Glutamatergic neuron (in vitro differentiated cells): ENCODE data around the gene TYK2. TPM values are rescaled to one million over a fixed set of nuclear protein-coding genes. Genes with fewer than 3 reads are reported as not detected.

Experiments used
- DNase-seq: peaks from one replicate; pipeline ENCODE4 v3.0.0; 2022
- H3K27ac Mint-ChIP-seq: one replicate; pipeline ENCODE4 v1.8.0; 2020; ENCODE audit warnings: mild to moderate bottlenecking, mixed read lengths, inconsistent platforms; ENCODE audit not compliant: unreplicated experiment
- H3K27me3 Mint-ChIP-seq: one replicate; pipeline ENCODE4 v1.8.0; 2020; ENCODE audit warnings: mild to moderate bottlenecking, moderate library complexity, mixed read lengths, inconsistent platforms; ENCODE audit not compliant: unreplicated experiment
- H3K36me3 Mint-ChIP-seq: one replicate; pipeline ENCODE4 v1.8.0; 2020; ENCODE audit warnings: mild to moderate bottlenecking, mixed read lengths, inconsistent platforms; ENCODE audit not compliant: unreplicated experiment
- H3K4me1 Mint-ChIP-seq: one replicate; pipeline ENCODE4 v1.8.0; 2020; ENCODE audit warnings: mild to moderate bottlenecking, low read depth, mixed read lengths, inconsistent platforms; ENCODE audit not compliant: unreplicated experiment
- H3K4me3 Mint-ChIP-seq: one replicate; pipeline ENCODE4 v1.8.0; 2020; ENCODE audit warnings: mild to moderate bottlenecking, mixed read lengths, inconsistent platforms; ENCODE audit not compliant: unreplicated experiment
- H3K9me3 Mint-ChIP-seq: one replicate; pipeline ENCODE4 v1.8.0; 2020; ENCODE audit warnings: mild to moderate bottlenecking, moderate library complexity, mixed read lengths, inconsistent platforms; ENCODE audit not compliant: unreplicated experiment
- total RNA-seq: library from RNA; stranded (reverse); fragmentation: NEBNext Ultra II Directional; extraction: Animal tissue kit (Norgen Biotek cat#: 25700); gene quantifications from one replicate; pipeline ENCODE4 v1.2.1, GENCODE V29; 2021; ENCODE audit not compliant: unreplicated experiment
- TF ChIP-seq, protein P1 (sequence below): fragments of 200-600 bp; sonication (generic); IDR thresholded peaks from one replicate; pipeline ENCODE4 v1.5.0; 2021; ENCODE audit not compliant: partially characterized antibody, unreplicated experiment

The TYK2 gene
- total RNA-seq, 1 donor from 2014 or later = 90.4 TPM

DNA sequence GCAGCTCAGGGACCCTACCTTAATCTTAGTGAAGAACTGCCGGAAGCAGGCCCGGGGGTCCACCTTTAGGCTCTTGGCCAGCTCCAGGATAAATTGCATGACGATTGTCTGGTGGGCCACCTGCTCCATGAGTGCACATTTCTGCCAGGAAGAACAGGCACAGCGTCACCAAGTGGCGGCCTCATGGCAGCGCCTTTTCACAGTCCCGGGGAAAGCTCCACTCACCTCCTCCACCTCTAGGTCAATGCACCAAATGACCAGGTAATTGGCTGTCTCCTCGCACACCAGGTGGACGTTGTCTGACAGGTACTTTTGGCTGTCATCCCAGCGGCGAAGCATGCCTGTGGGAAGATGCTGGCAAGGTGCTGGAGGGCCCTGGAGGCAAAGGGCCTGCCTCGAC, 14.6 kb upstream of the TYK2 start:
- TF ChIP-seq, protein P1, sequence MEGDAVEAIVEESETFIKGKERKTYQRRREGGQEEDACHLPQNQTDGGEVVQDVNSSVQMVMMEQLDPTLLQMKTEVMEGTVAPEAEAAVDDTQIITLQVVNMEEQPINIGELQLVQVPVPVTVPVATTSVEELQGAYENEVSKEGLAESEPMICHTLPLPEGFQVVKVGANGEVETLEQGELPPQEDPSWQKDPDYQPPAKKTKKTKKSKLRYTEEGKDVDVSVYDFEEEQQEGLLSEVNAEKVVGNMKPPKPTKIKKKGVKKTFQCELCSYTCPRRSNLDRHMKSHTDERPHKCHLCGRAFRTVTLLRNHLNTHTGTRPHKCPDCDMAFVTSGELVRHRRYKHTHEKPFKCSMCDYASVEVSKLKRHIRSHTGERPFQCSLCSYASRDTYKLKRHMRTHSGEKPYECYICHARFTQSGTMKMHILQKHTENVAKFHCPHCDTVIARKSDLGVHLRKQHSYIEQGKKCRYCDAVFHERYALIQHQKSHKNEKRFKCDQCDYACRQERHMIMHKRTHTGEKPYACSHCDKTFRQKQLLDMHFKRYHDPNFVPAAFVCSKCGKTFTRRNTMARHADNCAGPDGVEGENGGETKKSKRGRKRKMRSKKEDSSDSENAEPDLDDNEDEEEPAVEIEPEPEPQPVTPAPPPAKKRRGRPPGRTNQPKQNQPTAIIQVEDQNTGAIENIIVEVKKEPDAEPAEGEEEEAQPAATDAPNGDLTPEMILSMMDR = no peak
- no peaks in the 10 kb centered on the region for H3K4me1 Mint-ChIP-seq
- no peaks in the 10 kb centered on the region for H3K9me3 Mint-ChIP-seq
- H3K4me3 Mint-ChIP-seq = no peak overlapping the region
- H3K36me3 Mint-ChIP-seq = no peaks in the 10 kb centered on the region
- DNase-seq = no peak
- no peak overlapping the region for H3K27ac Mint-ChIP-seq
- H3K27me3 Mint-ChIP-seq = peaks cover 5% of the 10 kb centered on the region

GRCh38 chr19:10393137-10393536, 12.8 kb upstream of the TYK2 start:
- no peak overlapping the region for H3K4me3 Mint-ChIP-seq
- no peak for DNase-seq
- no peaks in the 10 kb centered on the region for H3K4me1 Mint-ChIP-seq
- TF ChIP-seq, protein P1 = no peak
- H3K27me3 Mint-ChIP-seq = peaks cover 5% of the 10 kb centered on the region
- H3K36me3 Mint-ChIP-seq = no peaks in the 10 kb centered on the region
- no peak overlapping the region for H3K27ac Mint-ChIP-seq
- H3K9me3 Mint-ChIP-seq = no peaks in the 10 kb centered on the region

DNA sequence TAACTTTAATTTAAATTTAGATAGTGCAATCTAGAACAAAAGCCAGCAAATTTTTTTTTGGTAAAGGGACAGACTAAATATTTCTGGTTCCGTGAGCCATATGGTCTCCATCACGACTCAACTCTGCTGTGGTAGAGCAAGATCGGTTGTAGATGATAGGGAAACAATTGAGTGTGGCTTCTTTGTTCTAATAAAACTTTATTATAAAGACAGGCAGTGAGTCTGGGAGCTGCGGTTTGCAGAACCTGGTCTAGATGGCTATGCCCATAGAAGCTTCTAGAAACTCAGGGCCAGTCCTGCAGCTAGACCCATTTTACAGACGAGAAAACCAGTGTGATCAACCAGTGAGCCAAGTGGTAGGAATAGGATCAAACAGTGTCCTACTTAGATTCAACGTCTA, 11.7 kb upstream of the TYK2 start:
- Mint-ChIP-seq H3K27me3 (peaks cover 5% of the 10 kb centered on the region), H3K4me3 (no peak overlapping the region), H3K9me3 (peaks cover 1% of the 10 kb centered on the region), H3K27ac (no peak overlapping the region), H3K36me3 (no peaks in the 10 kb centered on the region), H3K4me1 (no peaks in the 10 kb centered on the region)
- DNase-seq = no peak
- TF ChIP-seq, protein P1 = no peak

GRCh38 chr19:10390652-10391286, 10.4 kb upstream of the TYK2 start:
- Mint-ChIP-seq H3K27ac (peak overlapping the region; percentile 48), H3K4me3 (no peak overlapping the region), H3K27me3 (peaks cover 3% of the 10 kb centered on the region), H3K36me3 (no peaks in the 10 kb centered on the region), H3K4me1 (no peaks in the 10 kb centered on the region), H3K9me3 (peaks cover 1% of the 10 kb centered on the region)
- DNase-seq = peak; percentile 67
- TF ChIP-seq, protein P1 = peak; percentile 75

GRCh38 chr19:10389863-10390262, 9.5 kb upstream of the TYK2 start:
- Mint-ChIP-seq H3K4me1 (no peaks in the 10 kb centered on the region), H3K4me3 (no peak overlapping the region), H3K27ac (no peak overlapping the region), H3K9me3 (peaks cover 1% of the 10 kb centered on the region), H3K27me3 (peaks cover 3% of the 10 kb centered on the region), H3K36me3 (no peaks in the 10 kb centered on the region)
- DNase-seq = no peak
- TF ChIP-seq, protein P1 = no peak
